Measurements from ENCODE around the gene MTHFSD. TPM values are rescaled to one million over a fixed set of nuclear protein-coding genes. Genes with fewer than 3 reads are reported as not detected.

Gene MTHFSD
- polyA plus RNA-seq, 1 donor (not counting 4 experiments of a cell fraction or from before 2014, with no cell fraction given), result 14.7 TPM

- Histone ChIP-seq H3K79me2 (ENCODE audit: control insufficient read depth, insufficient read depth, low read length) (no peaks in the 10 kb centered on the region), H3K4me3 (ENCODE audit: control insufficient read depth in 2 of 3, extremely low read depth in 1 of 3, insufficient read depth in 2 of 3, low read depth in 1 of 3, low read length in 3 of 3) (no peak overlapping the region), H3K27ac (ENCODE audit: control insufficient read depth, insufficient read depth, low read length) (no peak overlapping the region), H3K4me1 (ENCODE audit: control insufficient read depth, extremely low read depth, insufficient read depth, low read length) (peaks cover 4% of the 10 kb centered on the region), H3K4me2 (ENCODE audit: control insufficient read depth, extremely low read depth, insufficient read depth, low read depth, low read length) (no peak overlapping the region), H4K20me1 (ENCODE audit: control insufficient read depth, extremely low read depth, insufficient read depth, low read length) (peaks cover 2% of the 10 kb centered on the region), H2AFZ (ENCODE audit: control insufficient read depth, low read length) (no peak overlapping the region), H3K9me1 (ENCODE audit: control insufficient read depth, extremely low read depth, insufficient read depth, low read length) (no peaks in the 10 kb centered on the region), H3K27me3 (ENCODE audit: control insufficient read depth, extremely low read depth, insufficient read depth, low read length) (peaks cover 98% of the 10 kb centered on the region), H3K9ac (ENCODE audit: control insufficient read depth, extremely low read depth, insufficient read depth, low read length) (no peak overlapping the region), H3K36me3 (ENCODE audit: control insufficient read depth in 2 of 2, extremely low read depth in 1 of 2, insufficient read depth in 2 of 2, low read length in 2 of 2) (no peaks in the 10 kb centered on the region), H3K9me3 (ENCODE audit: control insufficient read depth, low read depth, low read length) (no peaks in the 10 kb centered on the region)
- FAIRE-seq (no peak), DNase-seq (ENCODE audit: low read depth, low spot score) (no peak)
- dilution Hi-C loops (cut with MboI; ENCODE audit: extremely low pct_ligation_motif_present, low sequenced_read_pairs), result loop anchor here (10.0 kb wide), 1 partner anchor 439 kb away; no protein-coding TSS in a partner anchor
- TF ChIP-seq CTCF (optimal IDR thresholded peaks at IDR 0.05 in 1 of 3, IDR thresholded peaks at IDR 0.05 in 1 of 3, conservative IDR thresholded peaks at IDR 0.05 in 1 of 3; ENCODE audit: extremely low read depth in 1 of 3, insufficient read depth in 2 of 3, low read length in 3 of 3) (no peak), EZH2 (IDR thresholded peaks at IDR 0.05; ENCODE audit: low read length) (peak; percentile 80)
Observed at GRCh38 chr16:86513471-86514277, 41.4 kb downstream of the MTHFSD start.

- Histone ChIP-seq H3K27ac (ENCODE audit: control insufficient read depth, insufficient read depth, low read length) (no peak overlapping the region), H3K36me3 (ENCODE audit: control insufficient read depth in 2 of 2, extremely low read depth in 1 of 2, insufficient read depth in 2 of 2, low read length in 2 of 2) (no peaks in the 10 kb centered on the region), H3K4me3 (ENCODE audit: control insufficient read depth in 2 of 3, extremely low read depth in 1 of 3, insufficient read depth in 2 of 3, low read depth in 1 of 3, low read length in 3 of 3) (no peak overlapping the region), H3K79me2 (ENCODE audit: control insufficient read depth, insufficient read depth, low read length) (no peaks in the 10 kb centered on the region), H3K27me3 (ENCODE audit: control insufficient read depth, extremely low read depth, insufficient read depth, low read length) (peaks cover 98% of the 10 kb centered on the region), H3K4me1 (ENCODE audit: control insufficient read depth, extremely low read depth, insufficient read depth, low read length) (peaks cover 4% of the 10 kb centered on the region), H2AFZ (ENCODE audit: control insufficient read depth, low read length) (no peak overlapping the region), H3K9ac (ENCODE audit: control insufficient read depth, extremely low read depth, insufficient read depth, low read length) (no peak overlapping the region), H4K20me1 (ENCODE audit: control insufficient read depth, extremely low read depth, insufficient read depth, low read length) (peaks cover 2% of the 10 kb centered on the region), H3K4me2 (ENCODE audit: control insufficient read depth, extremely low read depth, insufficient read depth, low read depth, low read length) (no peak overlapping the region), H3K9me3 (ENCODE audit: control insufficient read depth, low read depth, low read length) (no peaks in the 10 kb centered on the region), H3K9me1 (ENCODE audit: control insufficient read depth, extremely low read depth, insufficient read depth, low read length) (no peaks in the 10 kb centered on the region)
- no peak for TF ChIP-seq CTCF (optimal IDR thresholded peaks at IDR 0.05 in 1 of 3, IDR thresholded peaks at IDR 0.05 in 1 of 3, conservative IDR thresholded peaks at IDR 0.05 in 1 of 3; ENCODE audit: extremely low read depth in 1 of 3, insufficient read depth in 2 of 3, low read length in 3 of 3)
- TF ChIP-seq EZH2 (IDR thresholded peaks at IDR 0.05; ENCODE audit: low read length), result peak; percentile 94
- dilution Hi-C loops (cut with MboI; ENCODE audit: extremely low pct_ligation_motif_present, low sequenced_read_pairs), result loop anchor here (10.0 kb wide), 1 partner anchor 438 kb away; no protein-coding TSS in a partner anchor
- DNase-seq (ENCODE audit: low read depth, low spot score) (no peak), FAIRE-seq (no peak)
Observed at GRCh38 chr16:86512860-86513470, 42.1 kb downstream of the MTHFSD start.
